Heart right ventricle (tissue), 16 donors: ENCODE results near the gene WFDC5. TPM values are rescaled to one million over a fixed set of nuclear protein-coding genes. Genes with fewer than 3 reads are reported as not detected.

Experiments
- ATAC-seq, 8 donors: fragments of 200-7000 bp; cut with Tn5 transposase; one replicate each; pipeline ENCODE4 v1.9.1; 2020; ENCODE audit warnings: mild to moderate bottlenecking in 8 of 8, moderate library complexity in 8 of 8, moderate number of reproducible peaks in 1 of 8
- DNase-seq, 2 donors: peaks; one replicate each; pipeline ENCODE4 v3.0.0-alpha.2; 2020
- H3K27ac ChIP-seq, 10 donors: fragments of 200-600 bp; sonication (generic) in 2 of 10; one replicate each; pipeline versions ENCODE4 v1.5.0 to v1.8.0; 2020 to 2022; ENCODE audit warnings: mild to moderate bottlenecking in 3 of 10
- H3K27me3 ChIP-seq, 7 donors: fragments of 200-600 bp; one replicate each; pipeline ENCODE4 v1.8.0; 2021 to 2022; ENCODE audit warnings: mild to moderate bottlenecking in 2 of 7
- H3K36me3 ChIP-seq, 9 donors: fragments of 200-600 bp; sonication (generic) in 1 of 9; one replicate each; pipeline versions ENCODE4 v1.5.0 to v1.8.0; 2020 to 2022; ENCODE audit warnings: mild to moderate bottlenecking in 2 of 9
- H3K4me1 ChIP-seq, 9 donors: fragments of 200-600 bp; sonication (generic) in 1 of 9; one replicate each; pipeline versions ENCODE4 v1.5.0 to v1.8.0; 2020 to 2022; ENCODE audit warnings: mild to moderate bottlenecking in 4 of 9
- H3K4me3 ChIP-seq, 10 donors: fragments of 200-600 bp; sonication (generic) in 2 of 10; one replicate each; pipeline versions ENCODE4 v1.5.0 to v1.8.0; 2020 to 2022; ENCODE audit warnings: mild to moderate bottlenecking in 7 of 10, moderate library complexity in 2 of 10
- H3K9me3 ChIP-seq, 11 donors: fragments of 200-600 bp in 10 of 11; sonication (generic) in 2 of 11; one replicate each; pipeline versions ENCODE4 v1.5.0 to v1.8.0; 2013 to 2022; ENCODE audit warnings: mild to moderate bottlenecking in 2 of 11, control low read depth in 1 of 11, moderate library complexity in 1 of 11
- WGBS, 2 donors: extraction: QIAGEN DNeasy Blood & Tissue Kit; methylation state at CpG; one replicate each; pipeline ENCODE4 v1.1.7; 2013; ENCODE audit warnings: inconsistent platforms in 1 of 2; 5-methylcytosine and 5-hydroxymethylcytosine counted together
- intact Hi-C, 10 donors: fragments of 100-400 bp; cut with DNase I; formaldehyde crosslinking; loops; one replicate each; pipeline versions ENCODE4 v1.11.1 to v1.14.2; 2022
- polyA plus RNA-seq, 2 donors: library from polyadenylated mRNA; stranded (reverse); fragments of 200-250 nt; gene quantifications; one replicate each; pipeline ENCODE4 v1.2.3, GENCODE V29; 2013
- total RNA-seq, 10 donors: library from RNA; stranded (reverse); fragmentation: NEBNext Ultra II Directional in 3 of 10; extraction: Animal tissue kit (Norgen Biotek cat#: 25700) in 3 of 10; gene quantifications; one replicate each; pipeline versions ENCODE4 v1.2.1 to v1.2.4, GENCODE V29; 2021 to 2023
- TF ChIP-seq, protein P1 (sequence below), 9 donors: fragments of 200-600 bp; sonication (generic) in 2 of 9; IDR thresholded peaks; one replicate each; pipeline versions ENCODE4 v1.5.0 to v1.8.0; 2021 to 2022; ENCODE audit warnings: antibody characterized with exemption in 9 of 9, mild to moderate bottlenecking in 5 of 9, moderate library complexity in 1 of 9
- donor health status: Arrhythmogenic right ventricular cardiomyopathy.
- donor health status: ischemic (EF 13 %, LVEDD 7.1; RV severe dilation, severe dysfunction).
- donor health status: healthy with polysubstance abuse.
- donor health status: DM: no; HTN: yes; CAD: no.
- donor health status: DM: no; HTN: no; CAD: no.
- donor health status: ischemic (EF 25% LVEDD 6.9; RV normal size, moderate dysfunction).
- donor health status: ischemic (EF 25% LVEDD 5.7; RV mildly dilated, moderate dysfunction).
- donor health status: healthy.
- donor health status: DM: yes; HTN: yes; CAD: no.
- donor health status: Ischemic cardiomyopathy.
- donor health status: ischemic (EF 35%, LVEDD 5.7; RV mildly dilated, moderate dysfunction).
- donor health status: nonischemic (EF 11% LVEDD 7.7; RV severe dilation, severe dysfunction).
- donor health status: DM: yes; HTN: yes; CAD: no.
- donor health status: PGD.
- donor health status: ischemic (EF 29% LVEDD 5.4; RV normal size, mild dysfunction).
- donor health status: nonischemic (EF 23%, LVEDD 6.1; RV moderate dilation, normal function).

The WFDC5 gene
- total and polyA plus RNA-seq, 12 donors: not detected

DNA sequence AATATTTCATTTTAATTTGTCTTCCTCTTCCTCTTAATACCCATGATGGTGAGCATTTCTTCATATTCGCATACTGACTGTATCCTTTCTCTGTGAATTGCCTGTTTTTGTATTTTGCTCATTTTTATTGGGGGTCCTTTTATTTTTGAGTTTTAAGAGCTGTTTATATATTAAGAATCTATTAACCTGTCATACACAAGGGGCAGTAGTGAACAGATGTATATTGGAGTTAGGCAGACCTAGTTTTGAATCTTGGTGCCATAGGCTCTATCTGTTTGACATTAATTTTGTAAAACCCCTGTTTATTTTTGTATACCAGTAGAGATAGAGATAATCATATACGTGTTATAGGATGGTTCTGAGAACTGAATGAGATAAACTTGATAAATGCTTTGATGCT, 3.1 kb upstream of the WFDC5 start:
- H3K36me3 ChIP-seq: no peaks in the 10 kb centered on the region
- no peak overlapping the region for H3K4me3 ChIP-seq
- H3K27me3 ChIP-seq: peaks cover 0 to 64% (median 34%) of the 10 kb centered on the region in 7 donors
- DNase-seq: no peak
- 80 to 83% methylated on average over 2 of the region's 2 CpGs for WGBS, 2 donors
- TF ChIP-seq, protein P1, sequence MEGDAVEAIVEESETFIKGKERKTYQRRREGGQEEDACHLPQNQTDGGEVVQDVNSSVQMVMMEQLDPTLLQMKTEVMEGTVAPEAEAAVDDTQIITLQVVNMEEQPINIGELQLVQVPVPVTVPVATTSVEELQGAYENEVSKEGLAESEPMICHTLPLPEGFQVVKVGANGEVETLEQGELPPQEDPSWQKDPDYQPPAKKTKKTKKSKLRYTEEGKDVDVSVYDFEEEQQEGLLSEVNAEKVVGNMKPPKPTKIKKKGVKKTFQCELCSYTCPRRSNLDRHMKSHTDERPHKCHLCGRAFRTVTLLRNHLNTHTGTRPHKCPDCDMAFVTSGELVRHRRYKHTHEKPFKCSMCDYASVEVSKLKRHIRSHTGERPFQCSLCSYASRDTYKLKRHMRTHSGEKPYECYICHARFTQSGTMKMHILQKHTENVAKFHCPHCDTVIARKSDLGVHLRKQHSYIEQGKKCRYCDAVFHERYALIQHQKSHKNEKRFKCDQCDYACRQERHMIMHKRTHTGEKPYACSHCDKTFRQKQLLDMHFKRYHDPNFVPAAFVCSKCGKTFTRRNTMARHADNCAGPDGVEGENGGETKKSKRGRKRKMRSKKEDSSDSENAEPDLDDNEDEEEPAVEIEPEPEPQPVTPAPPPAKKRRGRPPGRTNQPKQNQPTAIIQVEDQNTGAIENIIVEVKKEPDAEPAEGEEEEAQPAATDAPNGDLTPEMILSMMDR (IDR thresholded peaks at IDR 0.05): no peak
- no peak overlapping the region for H3K27ac ChIP-seq
- peaks cover 0 to 4% (median 0%) of the 10 kb centered on the region in 11 donors for H3K9me3 ChIP-seq
- intact Hi-C loops: no loop called here
- H3K4me1 ChIP-seq: no peaks in the 10 kb centered on the region
- no peak for ATAC-seq

DNA sequence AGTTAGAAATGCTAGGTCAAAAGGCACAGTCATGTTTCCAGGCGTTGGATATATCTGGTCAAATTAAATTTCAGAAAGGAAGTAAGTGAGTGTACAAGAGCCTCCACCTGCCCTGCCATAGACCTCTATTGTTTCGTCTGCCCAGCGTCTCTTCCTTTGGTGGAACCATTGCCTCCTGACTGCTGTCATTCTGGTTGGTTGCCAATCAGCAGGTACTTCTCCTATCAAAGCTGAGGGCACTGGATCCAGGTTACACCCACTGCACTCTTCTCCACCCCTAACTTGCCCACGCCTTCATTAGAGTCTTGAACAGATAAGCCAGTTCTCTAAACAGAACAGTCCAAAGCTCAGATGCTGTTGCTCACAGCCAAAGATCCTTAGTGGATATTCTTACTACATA, 2.6 kb upstream of the WFDC5 start:
- WGBS, 2 donors: 61 to 65% methylated on average over 4 of the region's 4 CpGs
- no peaks in the 10 kb centered on the region for H3K36me3 ChIP-seq
- ATAC-seq (no peak), DNase-seq (no peak)
- intact Hi-C loops: no loop called here
- H3K4me1 ChIP-seq: no peaks in the 10 kb centered on the region
- no peak overlapping the region for H3K27ac ChIP-seq
- TF ChIP-seq, protein P1 (IDR thresholded peaks at IDR 0.05): no peak
- H3K4me3 ChIP-seq: no peak overlapping the region
- peaks cover 0 to 4% (median 0%) of the 10 kb centered on the region in 11 donors for H3K9me3 ChIP-seq
- H3K27me3 ChIP-seq: peaks cover 0 to 66% (median 31%) of the 10 kb centered on the region in 7 donors

GRCh38 chr20:45115829-45116228, 855 bp upstream of the WFDC5 start:
- H3K4me1 ChIP-seq: no peaks in the 10 kb centered on the region
- TF ChIP-seq, protein P1 (IDR thresholded peaks at IDR 0.05): no peak
- H3K27ac ChIP-seq: no peak overlapping the region
- 78 to 80% methylated on average over 4 of the region's 4 CpGs for WGBS, 2 donors
- intact Hi-C loops: no loop called here
- no peak for ATAC-seq
- H3K36me3 ChIP-seq: no peaks in the 10 kb centered on the region
- H3K27me3 ChIP-seq: peaks cover 0 to 65% (median 38%) of the 10 kb centered on the region in 7 donors
- no peak overlapping the region for H3K4me3 ChIP-seq
- DNase-seq: no peak
- H3K9me3 ChIP-seq: peaks cover 0 to 4% (median 0%) of the 10 kb centered on the region in 11 donors

- DNase-seq (no peak), ATAC-seq (no peak)
- Histone ChIP-seq H3K4me3 (no peak overlapping the region), H3K9me3 (no peaks in the 10 kb centered on the region), H3K36me3 (no peaks in the 10 kb centered on the region), H3K27ac (no peak overlapping the region), H3K27me3 (peaks cover 0 to 61% (median 40%) of the 10 kb centered on the region in 7 donors), H3K4me1 (no peaks in the 10 kb centered on the region)
- intact Hi-C loops: no loop called here
- 62 to 64% methylated on average over 3 of the region's 3 CpGs for WGBS, 2 donors
- TF ChIP-seq, protein P1 (IDR thresholded peaks at IDR 0.05): no peak
These were observed 406 bp upstream of the WFDC5 start for GRCh38 chr20:45115386-45115774.
